ENCODE results near the gene HES4.

Gene HES4

GRCh38 chr1:971751-972506 lies 28.0 kb downstream of the HES4 start:
- H3K4me3 ChIP-seq (ENCODE audit: low read depth, low read length): no peak overlapping the region
- DNase-seq (ENCODE audit: low read depth): no peak

- no peak for DNase-seq (ENCODE audit: low read depth)
- H3K4me3 ChIP-seq (ENCODE audit: low read depth, low read length): no peak overlapping the region
Measured at GRCh38 chr1:970973-971730, 28.7 kb downstream of the HES4 start.

- no peak for DNase-seq (ENCODE audit: low read depth)
- H3K4me3 ChIP-seq (ENCODE audit: low read depth, low read length): no peak overlapping the region
Measured at GRCh38 chr1:970242-970972, 29.5 kb downstream of the HES4 start.

- DNase-seq (ENCODE audit: low read depth): no peak
- no peak overlapping the region for H3K4me3 ChIP-seq (ENCODE audit: low read depth, low read length)
Measured at GRCh38 chr1:969260-969855, 30.5 kb downstream of the HES4 start.

- no peak overlapping the region for H3K4me3 ChIP-seq (ENCODE audit: low read depth, low read length)
- no peak for DNase-seq (ENCODE audit: low read depth)
Measured at GRCh38 chr1:967466-968343, 32.2 kb downstream of the HES4 start.

- H3K4me3 ChIP-seq (ENCODE audit: low read depth, low read length): peak overlapping the region; percentile 63
- no peak for DNase-seq (ENCODE audit: low read depth)
Measured at GRCh38 chr1:966704-967300, 33.1 kb downstream of the HES4 start.

GRCh38 chr1:966135-966703 lies 33.7 kb downstream of the HES4 start, which contains the start of gene PLEKHN1:
PLEKHN1 (plus strand) TSS chr1:966482; CDS start chr1:966532, 50 bp downstream.
- DNase-seq (ENCODE audit: low read depth): no peak

GRCh38 chr1:965526-966134 lies 34.3 kb downstream of the HES4 start:
- no peak overlapping the region for H3K4me3 ChIP-seq (ENCODE audit: low read depth, low read length)

More at GRCh38 chr1:966135-966703, 33.7 kb downstream of the HES4 start, which contains the start of gene PLEKHN1:
- peak within 1 kb of the TSS; percentile 63 for H3K4me3 ChIP-seq (ENCODE audit: low read depth, low read length)

GRCh38 chr1:964691-965525 lies 35.0 kb downstream of the HES4 start:
- DNase-seq (ENCODE audit: low read depth): no peak
- H3K4me3 ChIP-seq (ENCODE audit: low read depth, low read length): no peak overlapping the region

More at GRCh38 chr1:965526-966134, 34.3 kb downstream of the HES4 start:
- no peak for DNase-seq (ENCODE audit: low read depth)

- no peak overlapping the region for H3K4me3 ChIP-seq (ENCODE audit: low read depth, low read length)
- DNase-seq (ENCODE audit: low read depth): no peak
Measured at GRCh38 chr1:963746-964525, 36.0 kb downstream of the HES4 start.

- no peak for DNase-seq (ENCODE audit: low read depth)
Measured at GRCh38 chr1:963301-963651, 36.6 kb downstream of the HES4 start.

GRCh38 chr1:962381-963300 lies 37.3 kb downstream of the HES4 start:
- DNase-seq (ENCODE audit: low read depth): no peak
- H3K4me3 ChIP-seq (ENCODE audit: low read depth, low read length): no peak overlapping the region

More at GRCh38 chr1:963301-963651, 36.6 kb downstream of the HES4 start:
- H3K4me3 ChIP-seq (ENCODE audit: low read depth, low read length): no peak overlapping the region

- no peak for DNase-seq (ENCODE audit: low read depth)
- H3K4me3 ChIP-seq (ENCODE audit: low read depth, low read length): peak overlapping the region; percentile 74
Measured at GRCh38 chr1:961132-961669, 38.7 kb downstream of the HES4 start.

GRCh38 chr1:960363-961131 lies 39.4 kb downstream of the HES4 start, which contains the start of gene KLHL17:
KLHL17 (plus strand) TSS chr1:960584; CDS start chr1:960694, 110 bp downstream.
- DNase-seq (ENCODE audit: low read depth): no peak
- peak within 1 kb of the TSS; percentile 74 for H3K4me3 ChIP-seq (ENCODE audit: low read depth, low read length)

Measured in skeletal muscle cell (primary cell).